PC-3 (cell line): ENCODE measurements around the gene RNF169. TPM values are rescaled to one million over a fixed set of nuclear protein-coding genes. Genes with fewer than 3 reads are reported as not detected.

Source experiments
- ATAC-seq: fragments of 200-7000 bp; cut with Tn5 transposase; 2 replicates; pipeline ENCODE4 v1.9.1; 2020; ENCODE audit warnings: mild to moderate bottlenecking, moderate library complexity
- BruUV-seq: library from RNA; stranded (reverse); fragments of 400-500 nt; replicated peaks from 2 replicates; lab custom pipeline; 2021; lab: Mats Ljungman, UMichigan
- CTCF ChIA-PET: fragments of 300-600 bp; sonication (Branson Sonifier 250); formaldehyde crosslinking; loops from one replicate; lab custom pipeline; 2022; ENCODE audit warnings: antibody characterized with exemption; lab: Charles Lee
- POLR2A ChIA-PET: fragments of 300-600 bp; sonication (Branson Sonifier 250); formaldehyde crosslinking; loops from one replicate; lab custom pipeline; 2022; ENCODE audit warnings: antibody characterized with exemption; ENCODE audit not compliant: unreplicated experiment; lab: Charles Lee
- DNase-seq: peaks from one replicate; pipeline ENCODE4 v3.0.0-alpha.2; 2015
- H2AFZ ChIP-seq: fragments of 300-600 bp; sonication (generic); 2 replicates; pipeline ENCODE4 v1.6.0; 2016; ENCODE audit warnings: antibody characterized with exemption, low read length
- H3F3A ChIP-seq: fragments of 300-600 bp; sonication (generic); one replicate; pipeline ENCODE4 v1.6.0; 2017; ENCODE audit warnings: antibody characterized with exemption, low read length, control low read depth, mild to moderate bottlenecking; ENCODE audit not compliant: unreplicated experiment
- H3K27ac ChIP-seq: fragments of 300-600 bp; sonication (generic); 2 replicates; pipeline ENCODE4 v1.5.1; 2016; ENCODE audit warnings: mild to moderate bottlenecking, low read length
- H3K27me3 ChIP-seq: fragments of 300-600 bp; sonication (generic); 2 replicates; pipeline ENCODE4 v1.6.1; 2016; ENCODE audit warnings: low read length, mixed read lengths
- H3K36me3 ChIP-seq: fragments of 300-600 bp; sonication (generic); 2 replicates; pipeline ENCODE4 v1.6.1; 2016; ENCODE audit warnings: low read depth, mixed run types, low read length, mixed read lengths
- H3K4me1 ChIP-seq: fragments of 300-600 bp; sonication (generic); 2 replicates; pipeline ENCODE4 v1.5.1; 2016; ENCODE audit warnings: low read length; ENCODE audit not compliant: insufficient read depth
- H3K4me2 ChIP-seq: fragments of 300-600 bp; sonication (generic); 2 replicates; pipeline ENCODE4 v1.6.0; 2016; ENCODE audit warnings: low read length
- H3K4me3 ChIP-seq: fragments of 300-600 bp; sonication (generic); 2 replicates; pipeline ENCODE4 v1.5.1; 2016; ENCODE audit warnings: mild to moderate bottlenecking, low read length, mixed read lengths
- H3K79me2 ChIP-seq: fragments of 300-600 bp; sonication (generic); 2 replicates; pipeline ENCODE4 v1.6.1; 2017; ENCODE audit warnings: low read length, mixed read lengths
- H3K9ac ChIP-seq: fragments of 300-600 bp; sonication (generic); 2 replicates; pipeline ENCODE4 v1.6.0; 2016; ENCODE audit warnings: mild to moderate bottlenecking, low read length
- H3K9me2 ChIP-seq: fragments of 300-600 bp; sonication (generic); replicated peaks from 2 replicates; pipeline ENCODE4 v1.6.1; 2016; ENCODE audit warnings: mixed run types, low read length, mixed read lengths
- H3K9me3 ChIP-seq: fragments of 300-600 bp; sonication (generic); 2 replicates; pipeline ENCODE4 v1.6.1; 2016; ENCODE audit warnings: low read length, mixed read lengths
- H4K20me1 ChIP-seq: fragments of 300-600 bp; sonication (generic); 2 replicates; pipeline ENCODE4 v1.6.1; 2016; ENCODE audit warnings: low read length, mixed read lengths
- CTCF ChIP-seq: fragments of 300-600 bp; sonication (generic); conservative IDR thresholded peaks from 2 replicates; pipeline ENCODE4 v1.5.1; 2017; ENCODE audit warnings: antibody characterized with exemption, low read depth, mild to moderate bottlenecking, low read length
- EZH2 ChIP-seq: fragments of 300-600 bp; sonication (generic); IDR thresholded peaks from one replicate; pipeline ENCODE4 v1.6.1; 2017; ENCODE audit warnings: antibody characterized with exemption, mild to moderate bottlenecking, low read length; ENCODE audit not compliant: unreplicated experiment
- EZH2phosphoT487 ChIP-seq: fragments of 300-600 bp; sonication (generic); IDR thresholded peaks from 2 replicates; pipeline ENCODE4 v1.6.1; 2018; ENCODE audit warnings: mild to moderate bottlenecking, antibody characterized with exemption, low read length, borderline replicate concordance
- intact Hi-C: fragments of 100-400 bp; cut with micrococcal nuclease; formaldehyde crosslinking; loops from 2 replicates; pipeline ENCODE4 v1.9.0; 2023
- microRNA-seq: library from miRNA; unstranded; fragments of <30 nt; microRNA quantifications from one replicate; pipeline ENCODE4 v1.1.0, GENCODE V29; 2020; ENCODE audit not compliant: unreplicated experiment
- total RNA-seq: library from RNA; depleted of rRNA; stranded (reverse); fragments of >200 nt; gene quantifications from 2 replicates; pipeline ENCODE4 v1.2.3, GENCODE V29; 2014; rRNA removed

RNF169 gene
- total RNA-seq, 1 experiment from 2014 or later, result 20.4 TPM

GRCh38 chr11:74871037-74871436 lies 122.4 kb downstream of the RNF169 start:
- H3F3A ChIP-seq, result no peaks in the 10 kb centered on the region
- peaks cover 71% of the 10 kb centered on the region for H3K36me3 ChIP-seq
- no peaks in the 10 kb centered on the region for H3K4me1 ChIP-seq
- no peaks in the 10 kb centered on the region for H4K20me1 ChIP-seq
- POLR2A ChIA-PET, result no interaction called here
- no peak overlapping the region for H3K4me3 ChIP-seq
- H3K27ac ChIP-seq, result no peak overlapping the region
- intact Hi-C loops, result no loop called here
- TF ChIP-seq EZH2 (no peak), EZH2phosphoT487 (no peak), CTCF (no peak)
- H2AFZ ChIP-seq, result no peak overlapping the region
- no peak overlapping the region for H3K9ac ChIP-seq
- H3K79me2 ChIP-seq, result no peaks in the 10 kb centered on the region
- no TSS peak for BruUV-seq
- CTCF ChIA-PET, result no interaction called here
- no peak overlapping the region for H3K4me2 ChIP-seq
- DNase-seq (no peak), ATAC-seq (no peak)
- H3K27me3 ChIP-seq, result no peaks in the 10 kb centered on the region
- H3K9me2 ChIP-seq, result no peaks in the 10 kb centered on the region
- H3K9me3 ChIP-seq, result peaks cover 40% of the 10 kb centered on the region

- no peaks in the 10 kb centered on the region for H3K9me2 ChIP-seq
- ChIA-PET CTCF (no interaction called here), POLR2A (no interaction called here)
- TF ChIP-seq EZH2 (no peak), EZH2phosphoT487 (no peak), CTCF (peak; percentile 65)
- ATAC-seq, result no peak
- H4K20me1 ChIP-seq, result no peaks in the 10 kb centered on the region
- H3K4me2 ChIP-seq, result no peak overlapping the region
- H3K36me3 ChIP-seq, result peaks cover 32% of the 10 kb centered on the region
- H3K27ac ChIP-seq, result no peak overlapping the region
- no peaks in the 10 kb centered on the region for H3F3A ChIP-seq
- no peak overlapping the region for H3K9ac ChIP-seq
- BruUV-seq, result no TSS peak
- no peaks in the 10 kb centered on the region for H3K9me3 ChIP-seq
- no peak overlapping the region for H3K4me3 ChIP-seq
- intact Hi-C loops, result no loop called here
- H2AFZ ChIP-seq, result no peak overlapping the region
- H3K27me3 ChIP-seq, result no peaks in the 10 kb centered on the region
- H3K4me1 ChIP-seq, result no peaks in the 10 kb centered on the region
- peak; percentile 31 for DNase-seq
- H3K79me2 ChIP-seq, result no peaks in the 10 kb centered on the region
Measured at GRCh38 chr11:74877132-74877531, 128.5 kb downstream of the RNF169 start.

Small RNA genes lying within 50 kb of the gene (microRNA-seq; reads per million reads assigned to microRNA genes)
- not detected for gene MIR4696

Other genes with a start within 250 kb of the RNF169 start
- 25.5 and 28.4 TPM in 2 replicates for gene POLD3, start 156.3 kb upstream of the RNF169 start, total RNA-seq
- not detected in 2 replicates for gene CHRDL2, start 17.4 kb upstream of the RNF169 start, total RNA-seq
- gene XRRA1, start 200.2 kb downstream of the RNF169 start, total RNA-seq, result 18.1 and 23.5 TPM in 2 replicates
- gene SPCS2, start 200.4 kb downstream of the RNF169 start, total RNA-seq, result 129 and 142 TPM in 2 replicates
- gene NEU3, start 240.1 kb downstream of the RNF169 start, total RNA-seq, result 15.7 and 16.1 TPM in 2 replicates